BE2C (cell line): ENCODE data around the gene ELMO2.

Experiments
- DNase-seq: peaks from one replicate; pipeline ENCODE4 v3.0.0-alpha.2; 2020
- H3K27me3 ChIP-seq: fragments of 250-450 bp; sonication (Bioruptor Pico); 2 replicates; pipeline ENCODE4 v1.5.1; 2020; ENCODE audit warnings: mild to moderate bottlenecking
- H3K36me3 ChIP-seq: fragments of 250-450 bp; sonication (Bioruptor Pico); 2 replicates; pipeline ENCODE4 v1.5.1; 2020; ENCODE audit warnings: mild to moderate bottlenecking
- H3K4me1 ChIP-seq: fragments of 250-450 bp; sonication (Bioruptor Pico); 2 replicates; pipeline ENCODE4 v1.5.1; 2020
- H3K4me3 ChIP-seq: 2 replicates; pipeline ENCODE4 v1.5.1; 2011; ENCODE audit warnings: low read depth, low read length
- H3K9me3 ChIP-seq: fragments of 250-450 bp; sonication (Bioruptor Pico); 2 replicates; pipeline ENCODE4 v1.5.1; 2020
- TF ChIP-seq, protein P1 (sequence below): IDR thresholded peaks from 2 replicates; pipeline ENCODE4 v1.5.1; 2012; ENCODE audit warnings: mild to moderate bottlenecking, low read depth, low read length

The ELMO2 gene

DNA sequence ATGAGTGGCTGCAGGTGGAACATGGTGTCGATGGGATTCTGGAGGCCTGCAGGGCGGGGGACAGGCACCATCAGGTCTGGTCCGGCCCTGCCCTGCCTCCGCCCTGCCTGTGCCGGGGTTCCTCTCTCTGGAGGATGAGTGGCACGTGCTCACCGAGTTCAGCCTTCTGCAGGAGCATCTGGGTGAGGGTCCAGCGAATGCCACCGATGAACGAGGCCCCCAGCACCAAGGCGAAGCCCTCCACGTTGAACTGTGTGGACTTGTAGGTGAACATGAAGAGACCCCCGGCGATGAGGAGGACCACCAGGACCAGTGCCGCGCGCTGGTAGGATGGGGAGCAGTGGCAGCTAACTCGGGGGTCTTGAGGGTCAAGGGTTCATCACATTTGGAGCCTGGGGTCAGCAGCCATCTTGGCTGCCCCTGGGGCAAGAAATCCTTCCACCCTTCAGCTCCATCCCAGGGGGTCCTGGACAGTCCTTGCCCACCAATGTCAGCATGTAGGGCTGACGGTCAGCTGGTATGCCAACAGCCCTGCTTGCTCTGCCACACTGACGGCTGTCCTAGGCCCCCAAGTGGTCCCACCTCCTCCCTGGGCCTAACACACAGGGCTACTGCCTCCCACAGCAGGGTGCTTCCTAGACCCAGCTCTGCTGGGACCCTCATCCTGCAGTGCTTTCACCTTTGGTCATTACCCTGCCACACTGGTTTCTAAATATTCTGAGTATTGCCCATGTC is 51.3 kb downstream of the ELMO2 start:
- no peaks in the 10 kb centered on the region for H3K9me3 ChIP-seq
- DNase-seq: no peak
- no peaks in the 10 kb centered on the region for H3K36me3 ChIP-seq
- TF ChIP-seq, protein P1, sequence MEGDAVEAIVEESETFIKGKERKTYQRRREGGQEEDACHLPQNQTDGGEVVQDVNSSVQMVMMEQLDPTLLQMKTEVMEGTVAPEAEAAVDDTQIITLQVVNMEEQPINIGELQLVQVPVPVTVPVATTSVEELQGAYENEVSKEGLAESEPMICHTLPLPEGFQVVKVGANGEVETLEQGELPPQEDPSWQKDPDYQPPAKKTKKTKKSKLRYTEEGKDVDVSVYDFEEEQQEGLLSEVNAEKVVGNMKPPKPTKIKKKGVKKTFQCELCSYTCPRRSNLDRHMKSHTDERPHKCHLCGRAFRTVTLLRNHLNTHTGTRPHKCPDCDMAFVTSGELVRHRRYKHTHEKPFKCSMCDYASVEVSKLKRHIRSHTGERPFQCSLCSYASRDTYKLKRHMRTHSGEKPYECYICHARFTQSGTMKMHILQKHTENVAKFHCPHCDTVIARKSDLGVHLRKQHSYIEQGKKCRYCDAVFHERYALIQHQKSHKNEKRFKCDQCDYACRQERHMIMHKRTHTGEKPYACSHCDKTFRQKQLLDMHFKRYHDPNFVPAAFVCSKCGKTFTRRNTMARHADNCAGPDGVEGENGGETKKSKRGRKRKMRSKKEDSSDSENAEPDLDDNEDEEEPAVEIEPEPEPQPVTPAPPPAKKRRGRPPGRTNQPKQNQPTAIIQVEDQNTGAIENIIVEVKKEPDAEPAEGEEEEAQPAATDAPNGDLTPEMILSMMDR: no peak
- peaks cover 3% of the 10 kb centered on the region; the same call in 1 of the 2 replicates for H3K27me3 ChIP-seq
- H3K4me3 ChIP-seq: no peak overlapping the region
- peaks cover 29% of the 10 kb centered on the region for H3K4me1 ChIP-seq

DNA sequence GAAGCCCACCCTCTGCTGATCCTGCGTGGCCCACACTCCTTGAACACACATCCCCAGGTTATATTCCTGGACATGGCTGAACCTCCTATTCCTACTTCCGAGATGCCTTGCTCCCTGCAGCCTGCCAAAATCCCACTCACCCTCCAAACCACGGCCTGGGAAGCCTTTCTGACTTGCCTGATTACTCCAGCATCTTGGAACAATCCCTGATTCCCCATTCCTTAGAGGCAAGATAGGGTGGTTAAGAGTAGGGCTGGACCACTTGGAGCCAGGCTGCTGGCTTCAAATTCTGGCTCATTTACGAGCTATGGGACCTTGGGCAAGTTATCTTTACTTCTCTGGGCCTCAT is 52.2 kb downstream of the ELMO2 start:
- H3K27me3 ChIP-seq: peaks cover 3% of the 10 kb centered on the region; the same call in 1 of the 2 replicates
- DNase-seq: no peak
- TF ChIP-seq, protein P1: no peak
- no peaks in the 10 kb centered on the region for H3K36me3 ChIP-seq
- no peak overlapping the region for H3K4me3 ChIP-seq
- peaks cover 38% of the 10 kb centered on the region for H3K4me1 ChIP-seq
- H3K9me3 ChIP-seq: no peaks in the 10 kb centered on the region

DNA sequence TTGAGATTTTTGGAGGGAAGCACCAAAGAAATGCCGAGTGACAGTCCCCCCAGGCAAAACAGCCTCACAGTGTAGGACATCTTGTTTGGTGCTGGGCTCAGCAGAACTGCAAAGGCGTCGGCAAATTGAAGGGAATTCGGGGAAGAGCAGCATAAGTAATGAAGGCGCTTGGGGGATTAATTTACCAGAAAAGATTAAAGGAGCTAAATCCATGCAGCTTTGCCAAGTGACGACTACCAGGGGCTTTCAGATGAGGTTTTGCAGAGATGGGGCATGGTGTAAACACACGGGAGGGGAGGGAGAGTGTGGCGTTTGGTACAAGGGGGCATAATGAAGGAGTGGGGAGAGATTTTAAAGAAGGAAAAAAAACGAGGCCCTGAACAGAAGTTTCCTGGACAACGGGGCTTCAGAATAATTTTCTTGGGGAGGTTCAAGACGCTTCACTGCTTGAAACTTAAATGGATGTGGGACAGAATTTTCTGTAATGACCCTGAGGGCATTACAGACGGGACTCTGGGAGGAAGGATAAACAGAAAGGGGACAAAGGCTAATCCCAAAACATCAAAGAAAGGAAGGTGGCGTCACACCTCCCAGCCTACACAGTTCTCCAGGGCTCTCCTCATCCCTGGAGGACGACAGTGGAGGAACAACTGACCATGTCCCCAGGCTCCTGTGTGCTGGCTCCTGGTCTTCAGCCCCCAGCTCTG is 52.8 kb downstream of the ELMO2 start:
- TF ChIP-seq, protein P1: no peak
- Histone ChIP-seq H3K4me1 (peaks cover 43% of the 10 kb centered on the region), H3K27me3 (peaks cover 3% of the 10 kb centered on the region; the same call in 1 of the 2 replicates), H3K9me3 (no peaks in the 10 kb centered on the region), H3K36me3 (no peaks in the 10 kb centered on the region), H3K4me3 (no peak overlapping the region)
- no peak for DNase-seq

DNA sequence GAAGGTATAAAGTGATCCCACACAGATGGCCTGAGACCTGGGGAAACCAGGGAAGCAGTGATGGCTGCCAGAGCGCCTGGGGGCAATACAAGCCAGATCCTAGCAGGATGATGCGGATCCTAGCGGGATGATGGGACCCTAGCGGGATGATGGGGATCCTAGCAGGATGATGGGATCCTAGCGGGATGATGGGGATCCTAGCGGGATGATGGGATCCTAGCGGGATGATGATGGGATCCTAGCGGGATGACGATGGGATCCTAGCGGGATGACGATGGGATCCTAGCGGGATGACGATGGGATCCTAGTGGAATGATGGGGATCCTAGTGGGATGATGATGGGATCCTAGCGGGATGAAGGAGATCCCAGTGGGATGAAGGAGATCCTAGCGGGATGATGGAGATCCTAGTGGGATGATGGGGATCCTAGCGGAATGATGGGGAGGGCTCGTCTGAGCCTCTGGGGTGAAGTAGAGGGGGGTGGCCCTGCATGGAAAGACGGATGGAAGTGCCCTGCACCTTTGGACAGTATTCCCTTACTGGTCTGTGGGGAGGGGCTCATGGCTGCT is 54.0 kb downstream of the ELMO2 start:
- DNase-seq: no peak
- H3K4me3 ChIP-seq: no peak overlapping the region
- TF ChIP-seq, protein P1: no peak
- H3K36me3 ChIP-seq: no peaks in the 10 kb centered on the region
- peaks cover 48% of the 10 kb centered on the region for H3K4me1 ChIP-seq
- no peaks in the 10 kb centered on the region for H3K9me3 ChIP-seq
- H3K27me3 ChIP-seq: peaks cover 3% of the 10 kb centered on the region; the same call in 1 of the 2 replicates

DNA sequence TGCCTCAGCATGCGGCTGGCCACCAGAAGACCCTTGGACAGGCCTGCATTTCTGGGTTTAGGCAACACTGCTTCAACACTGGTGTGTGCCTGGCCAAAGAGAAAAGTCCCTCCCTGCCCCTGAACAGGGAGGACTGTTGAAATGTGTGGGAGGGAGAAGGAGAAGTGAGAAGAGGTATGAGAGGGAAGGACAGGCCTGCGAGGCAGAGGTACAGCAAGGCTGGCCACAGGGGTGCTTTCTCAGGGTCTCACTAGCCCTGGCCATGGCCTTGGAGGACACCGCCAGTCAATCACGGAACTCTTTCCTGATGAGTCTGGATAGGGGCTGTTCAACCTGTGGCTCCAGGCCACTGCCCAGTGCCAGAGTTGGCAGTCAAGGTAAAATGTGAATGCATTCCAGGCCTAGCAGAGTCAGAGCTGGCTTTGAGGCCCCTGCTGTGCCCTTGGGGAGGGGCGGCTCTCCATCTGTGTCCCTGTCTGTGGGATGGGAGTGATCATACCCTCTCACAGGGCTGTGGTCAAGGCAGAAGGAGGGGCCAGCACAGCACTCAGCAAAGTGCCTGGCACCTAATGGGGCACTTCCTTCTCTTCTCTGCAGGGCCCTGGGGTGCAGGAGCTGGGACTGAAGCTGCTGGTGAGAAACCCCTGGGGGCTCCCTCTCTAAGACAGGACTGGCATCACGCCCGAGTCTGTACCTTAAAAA is 54.9 kb downstream of the ELMO2 start:
- TF ChIP-seq, protein P1: no peak
- peaks cover 3% of the 10 kb centered on the region; the same call in 1 of the 2 replicates for H3K27me3 ChIP-seq
- no peaks in the 10 kb centered on the region for H3K36me3 ChIP-seq
- H3K4me3 ChIP-seq: no peak overlapping the region
- peaks cover 40% of the 10 kb centered on the region for H3K4me1 ChIP-seq
- no peaks in the 10 kb centered on the region for H3K9me3 ChIP-seq
- no peak for DNase-seq
